HepG2 (cell line): ENCODE results near the gene HEATR5B. TPM values are rescaled to one million over a fixed set of nuclear protein-coding genes. Genes with fewer than 3 reads are reported as not detected.

Experiments used
- ARNT ChIP-seq: fragments of 450-650 bp; IDR thresholded peaks from 2 replicates; pipeline ENCODE4 v1.6.1; 2017
- EED ChIP-seq: sonication (generic); formaldehyde crosslinking; IDR thresholded peaks from 2 replicates; pipeline ENCODE4 v1.5.0; 2020; ENCODE audit warnings: mild to moderate bottlenecking, missing genetic modification reagents
- ELF4 ChIP-seq: sonication (generic); formaldehyde crosslinking; IDR thresholded peaks from 2 replicates; pipeline ENCODE4 v1.5.0; 2020; ENCODE audit warnings: missing genetic modification reagents, mild to moderate bottlenecking, moderate library complexity, borderline replicate concordance
- FOXK1 ChIP-seq: sonication (generic); formaldehyde crosslinking; IDR thresholded peaks from 2 replicates; pipeline ENCODE4 v1.4.0; 2020; ENCODE audit warnings: low read depth, missing genetic modification reagents, borderline replicate concordance
- GTF3A ChIP-seq: sonication (generic); formaldehyde crosslinking; conservative IDR thresholded peaks from 2 replicates; pipeline ENCODE4 v1.4.0; 2020; ENCODE audit warnings: mild to moderate bottlenecking, missing genetic modification reagents
- IRX3 ChIP-seq: sonication (generic); formaldehyde crosslinking; IDR thresholded peaks from 2 replicates; pipeline ENCODE4 v1.8.1; 2023; ENCODE audit warnings: mild to moderate bottlenecking, low read depth, missing genetic modification reagents, borderline replicate concordance
- KDM6A ChIP-seq: IDR thresholded peaks from 2 replicates; pipeline ENCODE4 v1.6.1; 2016; ENCODE audit warnings: low read depth
- MATR3 ChIP-seq: sonication (generic); formaldehyde crosslinking; IDR thresholded peaks from 2 replicates; pipeline ENCODE4 v1.4.0; 2020; ENCODE audit warnings: missing genetic modification reagents
- RAD21 ChIP-seq: fragments of 450-650 bp; formaldehyde crosslinking; IDR thresholded peaks from 2 replicates; pipeline ENCODE4 v1.5.0; 2020; ENCODE audit warnings: mild to moderate bottlenecking
- SKI ChIP-seq: fragments of 450-650 bp; IDR thresholded peaks from one replicate; pipeline ENCODE4 v1.6.1; 2018; ENCODE audit warnings: mild to moderate bottlenecking; ENCODE audit not compliant: partially characterized antibody
- SMC3 ChIP-seq: IDR thresholded peaks from 2 replicates; pipeline ENCODE4 v1.6.1; 2011; ENCODE audit warnings: low read length, improper control_type of control experiment
- TCF7 ChIP-seq: sonication (generic); IDR thresholded peaks from 2 replicates; pipeline ENCODE4 v1.6.1; 2016; ENCODE audit warnings: antibody characterized with exemption, low read depth
- TCF7L2 ChIP-seq: IDR thresholded peaks from 2 replicates; pipeline ENCODE4 v1.6.1; 2011; ENCODE audit warnings: mild to moderate bottlenecking, low read depth, low read length, moderate library complexity
- ZNF12 ChIP-seq: sonication (generic); formaldehyde crosslinking; IDR thresholded peaks from 2 replicates; pipeline ENCODE4 v1.5.0; 2020; ENCODE audit warnings: missing genetic modification reagents
- ZNF235 ChIP-seq: sonication (generic); formaldehyde crosslinking; IDR thresholded peaks from 2 replicates; pipeline ENCODE4 v1.8.1; 2023; ENCODE audit warnings: mild to moderate bottlenecking, missing genetic modification reagents, borderline replicate concordance
- ZNF3 ChIP-seq: IDR thresholded peaks from 2 replicates; pipeline ENCODE4 v1.7.0; 2017; ENCODE audit warnings: inconsistent platforms
- ZNF354B ChIP-seq: sonication (generic); formaldehyde crosslinking; IDR thresholded peaks from 2 replicates; pipeline ENCODE4 v1.8.0; 2022; ENCODE audit warnings: mild to moderate bottlenecking, missing genetic modification reagents
- ZNF383 ChIP-seq: sonication (generic); formaldehyde crosslinking; IDR thresholded peaks from 2 replicates; pipeline ENCODE4 v1.4.0; 2020; ENCODE audit warnings: missing genetic modification reagents, mild to moderate bottlenecking, borderline replicate concordance
- ZNF670 ChIP-seq: sonication (generic); formaldehyde crosslinking; IDR thresholded peaks from 2 replicates; pipeline ENCODE4 v1.8.0; 2022; ENCODE audit warnings: mild to moderate bottlenecking, missing genetic modification reagents, borderline replicate concordance
- ZNF709 ChIP-seq: sonication (generic); formaldehyde crosslinking; IDR thresholded peaks from 2 replicates; pipeline ENCODE4 v1.5.0; 2020; ENCODE audit warnings: mild to moderate bottlenecking, missing genetic modification reagents
- ZNF772 ChIP-seq: sonication (generic); formaldehyde crosslinking; IDR thresholded peaks from 2 replicates; pipeline ENCODE4 v1.5.0; 2020; ENCODE audit warnings: mild to moderate bottlenecking, missing genetic modification reagents
- polyA plus RNA-seq, 8 experiments: library from polyadenylated mRNA; depleted of rRNA in 3 of 8; stranded (reverse) in 7 of 8; unstranded in 1 of 8; fragments of >200 nt; fragmentation: Illumina TruSeq in 4 of 8; extraction: Trizol in 4 of 8; gene quantifications; 2 replicates each; pipeline versions ENCODE4 v1.2.1 to v1.2.3, GENCODE V29; 2011 to 2016; ENCODE audit warnings: low read depth in 4 of 8, missing spikeins in 1 of 8, mixed read lengths in 1 of 8; ENCODE audit not compliant: insufficient read depth in 1 of 8
- total RNA-seq, 5 experiments: library from RNA; depleted of rRNA; stranded (reverse); fragments of >200 nt; fragmentation: Illumina TruSeq; extraction: Trizol; gene quantifications; 2 replicates each; pipeline ENCODE4 v1.2.3, GENCODE V29; 2016; ENCODE audit warnings: low read depth in 1 of 5
- TF ChIP-seq, protein P1 (sequence below): sonication (generic); formaldehyde crosslinking; IDR thresholded peaks from 2 replicates; pipeline ENCODE4 v1.4.0; 2020; ENCODE audit warnings: missing genetic modification reagents
- TF ChIP-seq, protein P2 (sequence below): sonication (generic); formaldehyde crosslinking; conservative IDR thresholded peaks from 2 replicates; pipeline ENCODE4 v1.5.0; 2020; ENCODE audit warnings: missing genetic modification reagents
- TF ChIP-seq, protein P3 (sequence below): sonication (generic); formaldehyde crosslinking; IDR thresholded peaks from 2 replicates; pipeline ENCODE4 v1.9.0; 2021; ENCODE audit warnings: missing genetic modification reagents, mild to moderate bottlenecking, borderline replicate concordance
- TF ChIP-seq, protein P4 (sequence below): sonication (generic); formaldehyde crosslinking; IDR thresholded peaks from 2 replicates; pipeline ENCODE4 v1.8.0; 2023; ENCODE audit warnings: mild to moderate bottlenecking, missing genetic modification reagents

HEATR5B gene
- total and polyA plus RNA-seq, 2 of the 13 experiments (the other 11 are each of a cell fraction or from before 2014, with no cell fraction given) = 12.7 to 16.3 TPM

DNA sequence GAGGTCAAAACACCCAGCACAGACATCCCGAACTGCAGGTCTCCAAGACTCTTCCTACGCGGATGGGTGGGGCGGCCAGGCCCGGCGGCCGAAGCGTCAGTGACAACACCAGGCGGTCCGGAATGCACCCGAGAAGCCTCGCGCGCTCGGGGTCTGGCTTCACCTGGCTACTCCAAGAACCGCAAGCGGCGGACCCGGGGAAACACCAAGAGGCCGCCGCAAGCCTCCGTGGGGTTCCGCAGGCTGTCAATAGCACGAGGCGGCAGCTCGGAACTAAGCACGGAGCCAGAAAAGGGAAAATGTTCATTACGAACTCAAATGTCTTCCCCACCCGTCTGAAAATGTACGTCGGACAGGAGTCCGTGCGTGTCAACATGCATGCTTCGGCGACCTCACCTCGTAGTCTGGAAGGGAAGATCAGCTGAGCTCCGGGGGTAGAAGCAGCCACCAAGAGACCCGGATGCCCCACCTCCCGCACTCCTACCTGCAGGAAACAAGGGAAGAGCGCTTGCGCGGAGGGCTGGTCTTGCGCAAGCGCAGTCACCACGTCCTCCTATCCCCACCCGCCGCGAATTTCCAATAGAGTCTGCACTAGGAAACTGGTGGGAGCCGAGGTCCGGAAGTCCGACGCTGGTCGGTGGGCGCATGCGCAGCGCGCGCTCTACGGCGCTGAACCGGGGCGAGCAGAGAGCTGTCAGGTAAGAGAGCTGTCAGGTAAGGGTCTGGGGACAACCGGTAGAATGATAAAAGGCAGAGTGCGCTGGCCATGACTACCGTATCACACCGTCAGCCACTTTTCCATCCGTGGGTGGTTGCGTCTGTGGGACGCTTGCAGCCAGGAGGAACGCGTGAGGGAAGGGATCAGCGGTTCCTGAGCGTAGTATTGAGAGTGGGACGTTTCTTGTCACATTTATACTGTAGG is at the start of gene HEATR5B, which contains the start of gene GPATCH11 (continued):
- TF ChIP-seq, protein P1, sequence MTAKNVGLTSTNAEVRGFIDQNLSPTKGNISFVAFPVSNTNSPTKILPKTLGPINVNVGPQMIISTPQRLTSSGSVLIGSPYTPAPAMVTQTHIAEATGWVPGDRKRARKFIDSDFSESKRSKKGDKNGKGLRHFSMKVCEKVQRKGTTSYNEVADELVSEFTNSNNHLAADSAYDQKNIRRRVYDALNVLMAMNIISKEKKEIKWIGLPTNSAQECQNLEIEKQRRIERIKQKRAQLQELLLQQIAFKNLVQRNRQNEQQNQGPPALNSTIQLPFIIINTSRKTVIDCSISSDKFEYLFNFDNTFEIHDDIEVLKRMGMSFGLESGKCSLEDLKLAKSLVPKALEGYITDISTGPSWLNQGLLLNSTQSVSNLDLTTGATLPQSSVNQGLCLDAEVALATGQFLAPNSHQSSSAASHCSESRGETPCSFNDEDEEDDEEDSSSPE (CRISPR knock-in tag) = peak; percentile 54
- TF ChIP-seq RAD21 (CRISPR knock-in tag) = peak; percentile 11; the same call in 1 of the 2 replicates
- no peak for TF ChIP-seq ARNT
- peak; percentile 90; the same call in 1 of the 2 replicates for TF ChIP-seq ZNF709 (CRISPR knock-in tag)
- peak; percentile 50; the same call in 1 of the 2 replicates for TF ChIP-seq EED (CRISPR knock-in tag)
- TF ChIP-seq, protein P2, sequence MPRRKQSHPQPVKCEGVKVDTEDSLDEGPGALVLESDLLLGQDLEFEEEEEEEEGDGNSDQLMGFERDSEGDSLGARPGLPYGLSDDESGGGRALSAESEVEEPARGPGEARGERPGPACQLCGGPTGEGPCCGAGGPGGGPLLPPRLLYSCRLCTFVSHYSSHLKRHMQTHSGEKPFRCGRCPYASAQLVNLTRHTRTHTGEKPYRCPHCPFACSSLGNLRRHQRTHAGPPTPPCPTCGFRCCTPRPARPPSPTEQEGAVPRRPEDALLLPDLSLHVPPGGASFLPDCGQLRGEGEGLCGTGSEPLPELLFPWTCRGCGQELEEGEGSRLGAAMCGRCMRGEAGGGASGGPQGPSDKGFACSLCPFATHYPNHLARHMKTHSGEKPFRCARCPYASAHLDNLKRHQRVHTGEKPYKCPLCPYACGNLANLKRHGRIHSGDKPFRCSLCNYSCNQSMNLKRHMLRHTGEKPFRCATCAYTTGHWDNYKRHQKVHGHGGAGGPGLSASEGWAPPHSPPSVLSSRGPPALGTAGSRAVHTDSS = 0 out of 2 replicates have a peak, but pooled peaks have one; percentile 71
- TF ChIP-seq SKI = peak; percentile 10
- TF ChIP-seq FOXK1 (CRISPR knock-in tag) = peak; percentile 72; the same call in 1 of the 2 replicates
- peak; percentile 66; the same call in 1 of the 2 replicates for TF ChIP-seq ZNF772 (CRISPR knock-in tag)
- no peak for TF ChIP-seq MATR3 (CRISPR knock-in tag)
- TF ChIP-seq TCF7 = no peak
- peak; percentile 91 for TF ChIP-seq ZNF670
- peak; percentile 74; the same call in 1 of the 2 replicates for TF ChIP-seq IRX3 (CRISPR knock-in tag)
- peak; percentile 55; the same call in 1 of the 2 replicates for TF ChIP-seq ZNF235 (CRISPR knock-in tag)
- TF ChIP-seq, protein P3, sequence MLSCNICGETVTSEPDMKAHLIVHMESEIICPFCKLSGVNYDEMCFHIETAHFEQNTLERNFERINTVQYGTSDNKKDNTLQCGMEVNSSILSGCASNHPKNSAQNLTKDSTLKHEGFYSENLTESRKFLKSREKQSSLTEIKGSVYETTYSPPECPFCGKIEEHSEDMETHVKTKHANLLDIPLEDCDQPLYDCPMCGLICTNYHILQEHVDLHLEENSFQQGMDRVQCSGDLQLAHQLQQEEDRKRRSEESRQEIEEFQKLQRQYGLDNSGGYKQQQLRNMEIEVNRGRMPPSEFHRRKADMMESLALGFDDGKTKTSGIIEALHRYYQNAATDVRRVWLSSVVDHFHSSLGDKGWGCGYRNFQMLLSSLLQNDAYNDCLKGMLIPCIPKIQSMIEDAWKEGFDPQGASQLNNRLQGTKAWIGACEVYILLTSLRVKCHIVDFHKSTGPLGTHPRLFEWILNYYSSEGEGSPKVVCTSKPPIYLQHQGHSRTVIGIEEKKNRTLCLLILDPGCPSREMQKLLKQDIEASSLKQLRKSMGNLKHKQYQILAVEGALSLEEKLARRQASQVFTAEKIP = no peak
- TF ChIP-seq, protein P4, sequence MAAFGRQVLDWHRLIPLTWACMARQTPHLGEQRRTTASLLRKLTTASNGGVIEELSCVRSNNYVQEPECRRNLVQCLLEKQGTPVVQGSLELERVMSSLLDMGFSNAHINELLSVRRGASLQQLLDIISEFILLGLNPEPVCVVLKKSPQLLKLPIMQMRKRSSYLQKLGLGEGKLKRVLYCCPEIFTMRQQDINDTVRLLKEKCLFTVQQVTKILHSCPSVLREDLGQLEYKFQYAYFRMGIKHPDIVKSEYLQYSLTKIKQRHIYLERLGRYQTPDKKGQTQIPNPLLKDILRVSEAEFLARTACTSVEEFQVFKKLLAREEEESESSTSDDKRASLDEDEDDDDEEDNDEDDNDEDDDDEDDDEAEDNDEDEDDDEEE (CRISPR knock-in tag) = no peak; the same call in 1 of the 2 replicates
- TF ChIP-seq SMC3 = no peak
- TF ChIP-seq ZNF12 = 0 out of 2 replicates have a peak, but pooled peaks have one; percentile 30
- no peak for TF ChIP-seq ZNF3
- TF ChIP-seq KDM6A (CRISPR knock-in tag) = 0 out of 2 replicates have a peak, but pooled peaks have one; percentile 8
- TF ChIP-seq ELF4 (CRISPR knock-in tag) = peak; percentile 82
- TF ChIP-seq GTF3A (CRISPR knock-in tag) = no peak
- 0 out of 2 replicates have a peak, but pooled peaks have one; percentile 58 for TF ChIP-seq ZNF383 (CRISPR knock-in tag)
- TF ChIP-seq ZNF354B (CRISPR knock-in tag) = no peak
- no peak for TF ChIP-seq TCF7L2
